Measurements from ENCODE around the gene NFIX.

DNA sequence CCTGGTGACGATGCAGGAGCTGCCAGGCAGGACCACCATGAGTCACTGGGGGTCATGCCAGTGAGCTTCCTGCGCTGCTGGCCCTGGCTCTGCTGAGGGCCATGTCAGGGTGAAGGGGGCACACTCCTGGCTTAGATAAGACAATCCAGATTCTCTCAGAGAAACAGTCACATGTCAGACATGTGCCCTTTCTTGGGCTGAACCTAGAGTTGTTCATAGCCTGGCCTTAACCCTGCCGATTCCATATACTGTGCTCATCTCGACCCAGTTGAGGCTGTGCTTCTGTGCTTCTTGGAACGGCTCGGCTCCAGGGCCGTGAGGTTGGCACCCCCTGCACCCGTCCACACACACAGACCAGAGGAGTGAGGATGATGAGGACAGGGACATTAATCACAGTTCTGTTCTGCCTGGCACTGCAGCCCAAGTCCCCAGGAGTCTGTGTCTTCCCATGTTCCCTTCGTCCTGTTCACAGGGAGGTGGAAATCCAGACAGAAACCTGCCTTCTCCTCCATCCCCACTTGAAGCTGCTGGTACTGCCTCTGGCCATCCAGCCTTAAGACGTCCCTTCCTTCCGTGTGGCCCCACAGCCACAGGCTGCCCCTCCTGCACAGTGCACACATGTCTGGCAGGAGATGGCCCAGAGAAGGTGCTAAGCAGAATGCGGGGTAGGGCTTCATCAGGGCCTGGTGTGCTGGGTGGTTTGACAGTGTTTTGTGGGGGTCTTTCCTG is 57.3 kb downstream of the NFIX start:
- TF ChIP-seq, protein P1, sequence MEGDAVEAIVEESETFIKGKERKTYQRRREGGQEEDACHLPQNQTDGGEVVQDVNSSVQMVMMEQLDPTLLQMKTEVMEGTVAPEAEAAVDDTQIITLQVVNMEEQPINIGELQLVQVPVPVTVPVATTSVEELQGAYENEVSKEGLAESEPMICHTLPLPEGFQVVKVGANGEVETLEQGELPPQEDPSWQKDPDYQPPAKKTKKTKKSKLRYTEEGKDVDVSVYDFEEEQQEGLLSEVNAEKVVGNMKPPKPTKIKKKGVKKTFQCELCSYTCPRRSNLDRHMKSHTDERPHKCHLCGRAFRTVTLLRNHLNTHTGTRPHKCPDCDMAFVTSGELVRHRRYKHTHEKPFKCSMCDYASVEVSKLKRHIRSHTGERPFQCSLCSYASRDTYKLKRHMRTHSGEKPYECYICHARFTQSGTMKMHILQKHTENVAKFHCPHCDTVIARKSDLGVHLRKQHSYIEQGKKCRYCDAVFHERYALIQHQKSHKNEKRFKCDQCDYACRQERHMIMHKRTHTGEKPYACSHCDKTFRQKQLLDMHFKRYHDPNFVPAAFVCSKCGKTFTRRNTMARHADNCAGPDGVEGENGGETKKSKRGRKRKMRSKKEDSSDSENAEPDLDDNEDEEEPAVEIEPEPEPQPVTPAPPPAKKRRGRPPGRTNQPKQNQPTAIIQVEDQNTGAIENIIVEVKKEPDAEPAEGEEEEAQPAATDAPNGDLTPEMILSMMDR (IDR thresholded peaks at IDR 0.05) = no peak
- no peak for TF ChIP-seq SIN3A (IDR thresholded peaks at IDR 0.05; ENCODE audit: borderline replicate concordance, insufficient read depth, low read depth, low read length)

All from Panc1 (cell line).